GM06990 (cell line): ENCODE measurements around the gene FGB.

Source experiments
- DNase-seq: peaks from one replicate; pipeline ENCODE4 v3.0.0-alpha.2; 2011; ENCODE audit not compliant: insufficient read length; ENCODE audit errors: extremely low read depth
- H3K27me3 ChIP-seq: replicated peaks from 2 replicates; pipeline ENCODE4 v1.6.0; 2011; ENCODE audit warnings: low read length; ENCODE audit not compliant: control insufficient read depth, insufficient read depth
- H3K36me3 ChIP-seq: 2 replicates; pipeline ENCODE4 v1.5.1; 2011; ENCODE audit warnings: low read length; ENCODE audit not compliant: control insufficient read depth, insufficient read depth
- H3K4me3 ChIP-seq: replicated peaks from 2 replicates; pipeline ENCODE4 v1.5.1; 2011; ENCODE audit warnings: low read depth, mild to moderate bottlenecking, control low read depth, low read length
- CTCF ChIP-seq: IDR thresholded peaks from 2 replicates; pipeline ENCODE4 v1.5.1; 2011; ENCODE audit warnings: low read length, control low read depth, mild to moderate bottlenecking, inconsistent platforms; ENCODE audit not compliant: insufficient read depth, poor library complexity, severe bottlenecking

The FGB gene

GRCh38 chr4:154569584-154569983 is 6.8 kb downstream of the FGB start:
- no peak for DNase-seq
- Histone ChIP-seq H3K36me3 (no peaks in the 10 kb centered on the region), H3K4me3 (no peak overlapping the region), H3K27me3 (no peaks in the 10 kb centered on the region)
- TF ChIP-seq CTCF = no peak

GRCh38 chr4:154573190-154573870 is 10.5 kb downstream of the FGB start:
- Histone ChIP-seq H3K27me3 (no peaks in the 10 kb centered on the region), H3K36me3 (no peaks in the 10 kb centered on the region), H3K4me3 (no peak overlapping the region)
- TF ChIP-seq CTCF = no peak
- no peak for DNase-seq

DNA sequence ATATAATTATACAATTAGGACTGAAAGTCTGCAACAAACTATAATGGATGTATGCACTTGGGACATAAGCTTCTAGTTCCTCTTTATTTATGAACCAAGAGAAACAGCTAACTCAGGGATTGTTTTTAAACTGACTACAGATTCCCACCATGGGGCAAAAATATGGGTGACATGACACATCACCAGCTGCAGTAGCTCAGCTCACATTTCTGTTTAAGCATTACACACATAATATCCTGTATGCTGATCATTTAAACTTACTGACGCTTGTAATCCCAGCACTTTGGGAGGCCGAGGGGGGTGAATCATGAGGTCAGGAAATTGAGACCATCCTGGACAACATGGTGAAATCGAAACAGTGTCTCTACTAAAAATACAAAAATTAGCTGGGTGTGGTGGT is 11.5 kb downstream of the FGB start:
- no peaks in the 10 kb centered on the region for H3K27me3 ChIP-seq
- H3K4me3 ChIP-seq = no peak overlapping the region
- DNase-seq = no peak
- no peaks in the 10 kb centered on the region for H3K36me3 ChIP-seq
- no peak for TF ChIP-seq CTCF

DNA sequence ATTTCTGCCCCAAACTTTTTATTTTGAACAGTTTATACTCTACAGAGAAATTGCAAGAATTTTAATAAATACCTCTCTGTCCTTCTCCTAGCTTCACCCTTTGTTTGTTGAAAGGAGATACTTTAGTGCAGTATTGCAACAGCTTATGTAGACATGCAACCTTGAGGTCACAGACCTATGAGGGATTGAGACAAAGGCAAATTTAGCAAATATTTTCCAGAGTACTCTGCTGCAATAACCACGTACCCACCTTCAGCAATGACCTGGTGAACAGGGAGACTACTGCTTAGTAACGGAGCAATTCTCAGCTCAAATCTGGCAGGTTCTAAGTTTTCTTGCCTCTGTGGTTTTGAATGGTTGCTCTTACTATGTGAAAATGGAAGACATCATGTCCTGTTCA is 14.5 kb downstream of the FGB start:
- DNase-seq = no peak
- Histone ChIP-seq H3K4me3 (no peak overlapping the region), H3K27me3 (no peaks in the 10 kb centered on the region), H3K36me3 (no peaks in the 10 kb centered on the region)
- no peak for TF ChIP-seq CTCF

DNA sequence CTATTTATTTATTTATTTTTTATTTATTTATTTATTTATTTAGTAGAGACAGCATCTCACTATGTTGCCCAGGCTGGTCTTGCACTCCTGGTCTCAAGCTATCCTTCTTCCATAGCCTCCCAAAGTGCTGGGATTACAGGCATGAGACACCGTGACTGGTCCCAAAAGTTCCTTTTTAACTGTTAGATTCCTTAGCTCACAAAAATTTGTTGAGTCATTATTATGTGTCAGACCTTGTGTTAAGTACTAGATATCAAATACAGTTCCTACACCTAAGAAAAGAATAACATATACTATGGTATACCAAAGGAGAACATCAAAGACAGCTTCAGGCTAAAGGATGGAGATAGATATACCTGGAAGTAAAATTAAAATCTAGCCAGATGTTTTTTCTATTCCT is 16.1 kb downstream of the FGB start:
- Histone ChIP-seq H3K27me3 (no peaks in the 10 kb centered on the region), H3K4me3 (no peak overlapping the region), H3K36me3 (no peaks in the 10 kb centered on the region)
- no peak for DNase-seq
- TF ChIP-seq CTCF = no peak

- Histone ChIP-seq H3K4me3 (no peak overlapping the region), H3K36me3 (no peaks in the 10 kb centered on the region), H3K27me3 (no peaks in the 10 kb centered on the region)
- no peak for TF ChIP-seq CTCF
- DNase-seq = no peak
These were observed 17.1 kb downstream of the FGB start for GRCh38 chr4:154579927-154580326.
